Spleen (tissue), 7 donors: ENCODE results near the gene SCN8A.

Experiments used
- POLR2A ChIP-seq, 3 donors: fragments of 450-650 bp; IDR thresholded peaks; one replicate each; pipeline ENCODE4 v1.5.1; 2017; ENCODE audit warnings: antibody characterized with exemption in 3 of 3, mild to moderate bottlenecking in 1 of 3
- POLR2AphosphoS5 ChIP-seq, 3 donors: sonication (generic); formaldehyde crosslinking; IDR thresholded peaks; one replicate each; pipeline ENCODE4 v1.5.1; 2017; ENCODE audit warnings: antibody characterized with exemption in 3 of 3
- TF ChIP-seq, protein P1 (sequence below), 11 experiments: fragments of 200-600 bp in 7 of 11; fragments of 450-650 bp in 4 of 11; sonication (generic) in 4 of 11; IDR thresholded peaks in 8 of 11; conservative IDR thresholded peaks in 3 of 11; 1 replicate in 7 of 11; 2 replicates in 4 of 11; pipeline versions ENCODE4 v1.4.0 to v1.8.0; 2016 to 2021; ENCODE audit warnings: antibody characterized with exemption in 11 of 11, inconsistent platforms in 4 of 11, mild to moderate bottlenecking in 1 of 11
- donor health status: DM: no; HTN: no; CAD: no; lungs with moderate emphysema.
- donor health status: DM: no; HTN: no; CAD: no.
- donor health status: DM: no; HTN: no; CAD: no.

DNA sequence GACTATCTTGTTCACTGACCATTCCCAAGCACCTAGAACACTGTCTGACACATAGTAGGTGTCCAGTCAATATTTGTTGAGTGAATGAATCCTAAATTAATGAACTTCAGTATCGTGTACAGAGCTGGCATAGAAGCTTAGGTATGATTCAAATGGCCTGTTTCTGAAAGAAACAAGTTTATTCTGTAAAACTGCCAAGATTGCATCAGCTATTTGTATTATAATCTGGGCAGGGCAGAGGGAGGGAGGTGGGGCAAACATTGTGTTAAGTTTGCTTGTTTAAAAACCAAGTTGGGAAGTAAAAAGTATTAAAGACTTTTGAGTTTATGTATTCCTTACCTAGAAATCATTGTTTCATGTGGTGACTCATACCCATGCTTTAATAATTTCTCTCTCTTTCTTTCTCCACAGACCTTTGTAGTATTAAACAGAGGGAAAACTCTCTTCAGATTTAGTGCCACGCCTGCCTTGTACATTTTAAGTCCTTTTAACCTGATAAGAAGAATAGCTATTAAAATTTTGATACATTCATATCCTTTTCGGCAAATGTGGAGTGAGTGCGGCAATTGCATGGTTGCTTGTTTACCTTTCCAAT lies 92.8 kb downstream of the SCN8A start:
- TF ChIP-seq, protein P1, sequence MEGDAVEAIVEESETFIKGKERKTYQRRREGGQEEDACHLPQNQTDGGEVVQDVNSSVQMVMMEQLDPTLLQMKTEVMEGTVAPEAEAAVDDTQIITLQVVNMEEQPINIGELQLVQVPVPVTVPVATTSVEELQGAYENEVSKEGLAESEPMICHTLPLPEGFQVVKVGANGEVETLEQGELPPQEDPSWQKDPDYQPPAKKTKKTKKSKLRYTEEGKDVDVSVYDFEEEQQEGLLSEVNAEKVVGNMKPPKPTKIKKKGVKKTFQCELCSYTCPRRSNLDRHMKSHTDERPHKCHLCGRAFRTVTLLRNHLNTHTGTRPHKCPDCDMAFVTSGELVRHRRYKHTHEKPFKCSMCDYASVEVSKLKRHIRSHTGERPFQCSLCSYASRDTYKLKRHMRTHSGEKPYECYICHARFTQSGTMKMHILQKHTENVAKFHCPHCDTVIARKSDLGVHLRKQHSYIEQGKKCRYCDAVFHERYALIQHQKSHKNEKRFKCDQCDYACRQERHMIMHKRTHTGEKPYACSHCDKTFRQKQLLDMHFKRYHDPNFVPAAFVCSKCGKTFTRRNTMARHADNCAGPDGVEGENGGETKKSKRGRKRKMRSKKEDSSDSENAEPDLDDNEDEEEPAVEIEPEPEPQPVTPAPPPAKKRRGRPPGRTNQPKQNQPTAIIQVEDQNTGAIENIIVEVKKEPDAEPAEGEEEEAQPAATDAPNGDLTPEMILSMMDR (IDR thresholded peaks at IDR 0.05 in 8 of 11, conservative IDR thresholded peaks at IDR 0.05 in 3 of 11): no peak
- no peak for TF ChIP-seq POLR2A (IDR thresholded peaks at IDR 0.05)
- no peak for TF ChIP-seq POLR2AphosphoS5 (IDR thresholded peaks at IDR 0.05)
